GM19438 (cell line): Measurements from ENCODE around the gene ZMIZ1.

Experiments used
- ATAC-seq: cut with Tn5 transposase; IDR thresholded peaks from one replicate; pipeline ENCODE4 v1.9.1; 2021; ENCODE audit warnings: low read depth; ENCODE audit not compliant: unreplicated experiment

Gene ZMIZ1

GRCh38 chr10:79061441-79062315 is 7.1 kb upstream of the ZMIZ1 start:
- ATAC-seq: no peak

DNA sequence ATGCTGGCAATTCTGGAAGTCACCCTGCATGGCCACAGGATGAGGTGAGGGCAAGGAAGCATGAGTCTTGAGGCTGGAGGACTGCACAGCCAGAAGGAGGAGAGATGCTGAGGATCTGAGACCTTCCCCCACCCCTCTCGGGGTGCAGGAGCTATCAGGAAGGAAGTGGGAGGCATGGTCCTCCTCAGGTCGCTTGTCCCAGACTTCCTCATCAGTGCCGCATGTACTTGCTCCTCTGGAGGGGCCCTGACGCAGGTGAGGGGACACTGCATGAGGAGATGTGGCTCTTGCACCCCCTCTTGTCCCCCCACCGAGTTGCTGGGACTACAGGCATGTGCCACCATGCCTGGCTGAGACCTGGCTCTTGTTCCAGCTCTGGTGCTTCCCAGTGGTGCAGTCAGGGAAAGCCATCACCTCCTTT is 5.7 kb upstream of the ZMIZ1 start:
- no peak for ATAC-seq

DNA sequence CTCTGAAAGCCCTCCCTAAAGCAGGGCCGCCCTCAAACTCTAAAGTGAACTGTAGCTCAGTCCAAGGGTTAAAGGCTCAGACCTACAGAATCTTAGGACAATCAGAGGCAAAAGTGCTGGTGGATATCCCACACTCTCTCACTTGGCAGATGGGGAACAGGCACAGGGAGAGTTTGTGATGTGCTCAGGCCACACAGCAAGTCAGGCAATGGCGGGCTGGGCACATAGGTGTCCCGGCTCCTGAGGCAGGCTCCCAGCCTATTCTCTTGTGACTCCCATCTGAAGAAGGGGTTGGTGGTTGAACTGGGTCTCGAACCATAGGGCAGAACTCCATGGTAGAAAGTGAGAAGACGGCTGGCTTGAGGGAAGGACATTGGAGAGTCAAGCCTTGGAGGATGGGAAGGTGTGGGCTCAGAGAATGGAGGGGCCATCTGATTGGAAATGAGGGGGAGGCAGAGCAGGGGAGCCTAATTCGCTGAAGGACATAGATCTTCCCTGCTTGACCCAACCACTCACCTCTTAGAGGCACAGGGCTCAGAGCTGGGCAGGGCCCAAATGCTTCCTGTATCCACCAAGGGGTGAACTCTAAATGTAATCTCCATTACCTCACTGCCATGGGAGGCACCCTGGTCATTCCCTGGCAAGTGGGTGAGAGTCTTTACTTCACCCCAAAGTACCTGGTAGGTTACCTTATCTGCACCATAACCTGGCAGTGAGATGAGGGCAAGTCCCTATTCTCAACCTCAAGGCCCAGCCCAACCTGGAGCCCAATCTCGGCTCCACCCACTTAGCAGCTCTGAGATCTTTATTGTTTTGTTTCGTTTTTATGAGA is 4.9 kb upstream of the ZMIZ1 start:
- no peak for ATAC-seq

DNA sequence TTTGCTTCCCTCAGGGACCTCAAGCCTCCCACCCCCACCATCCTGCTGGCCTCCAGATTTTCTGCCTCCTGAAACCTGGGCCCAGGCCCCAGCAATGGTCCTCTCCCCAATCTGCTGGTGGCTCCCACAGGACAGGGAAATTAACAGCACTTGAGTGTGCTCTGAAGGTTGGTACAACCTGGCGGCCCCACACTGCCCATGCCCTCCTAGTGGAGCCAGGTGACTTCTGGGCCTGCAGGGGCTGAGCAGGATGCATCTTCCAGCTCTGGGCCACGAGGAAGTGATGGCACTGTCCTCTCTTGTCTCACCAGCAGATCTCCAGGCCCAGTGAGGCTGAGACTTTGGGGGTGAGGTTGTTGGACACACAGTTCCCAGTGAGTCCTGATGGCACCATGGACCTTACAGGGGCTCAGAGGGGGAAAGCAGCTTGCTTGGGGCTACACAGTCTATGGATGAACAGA is 3.6 kb upstream of the ZMIZ1 start:
- ATAC-seq: no peak

DNA sequence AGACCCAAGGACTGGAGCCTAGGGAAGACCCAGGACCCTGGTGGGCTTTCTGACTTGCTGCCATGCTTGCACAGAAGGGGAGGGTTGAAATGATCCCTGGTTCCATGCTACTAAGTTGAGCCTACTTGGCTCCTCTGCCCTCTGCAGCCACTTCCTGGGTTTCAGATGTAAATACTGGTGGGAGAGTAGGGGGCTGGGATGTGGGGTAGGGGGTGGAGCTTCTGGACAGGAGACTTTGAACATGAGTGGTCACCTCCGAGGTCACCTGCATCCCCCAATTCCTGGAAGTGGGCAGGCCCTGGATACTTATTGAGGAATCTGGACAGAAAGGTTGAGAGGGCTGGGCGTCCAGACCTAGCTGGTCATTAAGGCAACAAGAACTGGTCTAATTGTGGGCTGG is 2.9 kb upstream of the ZMIZ1 start:
- no peak for ATAC-seq

DNA sequence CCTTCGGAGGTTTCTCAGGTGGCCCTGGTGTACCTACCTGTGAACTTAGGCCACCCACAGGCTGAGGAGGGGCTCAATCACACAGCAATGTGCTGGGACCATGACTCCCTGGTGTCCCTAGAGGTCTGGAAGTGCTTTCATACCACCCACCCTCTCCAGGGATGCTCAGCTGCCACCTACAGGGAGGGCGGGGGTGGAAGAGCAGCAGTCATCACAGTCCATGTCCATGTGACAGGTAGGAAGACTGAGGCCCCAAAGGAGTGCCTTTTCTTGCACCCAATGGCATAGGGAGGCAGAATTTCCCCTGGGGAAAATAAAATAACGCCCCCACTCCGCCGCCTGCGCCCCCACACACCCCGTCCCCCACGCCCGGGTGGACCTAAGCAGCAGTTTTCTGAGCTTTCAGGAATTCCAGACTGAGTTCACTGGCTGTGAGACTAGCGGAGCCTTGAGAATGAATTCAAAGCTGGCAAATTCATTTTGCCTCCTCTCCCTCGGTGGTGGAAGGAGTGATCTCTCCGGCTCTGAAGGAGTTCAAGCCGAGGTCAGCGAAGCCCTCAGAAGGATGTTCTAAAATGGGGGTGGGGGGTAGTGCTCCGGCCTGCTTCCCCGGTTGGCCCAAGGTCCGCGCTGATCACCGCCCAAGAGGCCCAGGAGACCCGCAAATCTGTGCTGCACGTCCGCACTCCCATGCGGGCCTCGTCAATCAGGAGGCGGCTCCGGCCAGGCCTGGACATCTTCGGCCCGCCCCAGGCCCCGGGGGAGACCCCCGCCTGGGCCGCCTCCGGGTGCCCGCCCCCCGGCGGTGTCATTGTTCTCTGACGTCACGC is 2.1 kb upstream of the ZMIZ1 start:
- ATAC-seq: no peak

DNA sequence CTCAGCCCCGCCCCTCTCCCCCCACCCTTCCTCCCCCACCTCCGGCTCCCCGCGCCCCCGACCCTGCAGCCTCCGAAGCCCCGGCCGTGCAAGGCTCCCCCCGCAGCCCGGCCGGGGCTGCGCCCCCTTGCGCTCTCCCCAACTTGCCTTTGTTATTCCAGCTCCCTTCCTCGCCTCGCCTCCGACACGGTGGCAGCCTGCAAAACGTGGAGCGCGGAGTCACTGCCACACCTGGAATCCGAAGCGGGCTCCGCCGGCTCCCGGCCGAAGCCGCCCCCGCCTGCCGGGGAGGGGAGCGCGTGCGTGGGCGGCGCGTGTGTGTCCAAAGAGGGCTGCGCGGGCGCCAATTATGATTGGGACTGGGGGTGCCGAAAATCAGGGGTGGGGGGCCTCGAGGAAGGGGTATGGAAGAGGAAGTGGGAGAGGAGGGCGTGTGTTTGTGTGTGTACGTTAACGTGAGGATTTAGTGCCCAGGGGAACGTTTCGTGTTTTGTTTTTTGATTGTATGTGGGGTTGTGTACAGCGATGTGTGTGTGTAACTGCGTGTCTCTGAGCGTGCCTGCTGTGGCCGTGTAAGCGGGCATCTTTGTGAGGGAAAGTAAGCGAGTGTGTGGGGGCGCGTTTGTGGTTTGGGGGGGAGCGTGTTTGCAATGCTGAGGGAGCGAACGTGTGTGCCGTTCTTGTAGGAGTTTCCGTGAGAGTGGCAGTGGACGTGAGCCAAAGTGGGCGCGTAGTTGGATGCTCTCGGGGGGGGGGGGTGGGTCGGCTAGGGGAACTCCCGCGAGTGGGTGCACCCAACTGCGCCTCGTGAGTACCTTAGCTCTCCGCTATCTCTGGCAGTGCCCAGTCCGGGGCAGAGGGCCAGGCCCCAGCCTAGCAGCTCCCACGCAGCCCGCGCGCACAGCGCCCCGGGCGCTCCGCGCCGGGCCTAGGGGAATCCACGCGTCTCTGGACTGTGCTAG is 1.2 kb upstream of the ZMIZ1 start:
- ATAC-seq: no peak

GRCh38 chr10:79068203-79068561 is 584 bp upstream of the ZMIZ1 start:
- ATAC-seq: no peak

DNA sequence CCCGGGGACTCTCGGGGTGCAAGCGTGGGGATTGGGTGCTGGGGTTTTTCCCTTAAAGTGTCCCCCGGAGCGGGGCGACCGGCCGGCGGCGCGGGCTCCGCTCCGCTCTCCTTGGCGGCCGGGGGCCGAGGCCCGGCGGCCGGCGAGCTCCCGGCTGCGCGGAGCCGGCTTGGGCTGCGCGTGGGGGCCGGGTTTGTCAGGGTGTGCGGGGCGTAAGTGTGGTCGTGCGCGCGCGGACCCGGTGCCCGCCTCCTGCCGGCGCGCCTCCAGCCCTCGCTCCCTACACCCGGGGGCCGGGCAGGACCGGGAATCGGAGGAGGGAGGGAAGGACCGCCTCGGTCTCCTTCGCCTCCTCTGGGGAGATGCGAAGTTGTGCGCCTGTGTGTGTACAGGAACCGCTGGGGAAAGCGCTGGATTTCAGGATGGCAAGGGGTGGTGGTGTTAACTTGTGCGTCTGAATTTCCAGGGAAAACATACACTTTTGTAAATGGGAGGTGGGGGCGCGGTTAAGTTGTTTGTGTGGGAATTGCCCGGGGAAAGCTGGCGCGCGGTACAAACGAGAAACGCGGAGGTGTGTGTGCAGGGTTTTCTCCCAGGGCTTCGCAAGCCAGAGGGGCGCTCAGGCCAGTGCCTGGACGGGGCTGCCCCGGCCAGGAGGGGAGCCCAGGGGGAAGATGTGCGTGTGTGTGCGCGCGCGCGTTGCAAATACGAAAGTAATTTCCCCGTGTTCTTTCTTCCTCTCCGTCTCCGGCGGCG is 737 bp downstream of the ZMIZ1 start:
- ATAC-seq: no peak

DNA sequence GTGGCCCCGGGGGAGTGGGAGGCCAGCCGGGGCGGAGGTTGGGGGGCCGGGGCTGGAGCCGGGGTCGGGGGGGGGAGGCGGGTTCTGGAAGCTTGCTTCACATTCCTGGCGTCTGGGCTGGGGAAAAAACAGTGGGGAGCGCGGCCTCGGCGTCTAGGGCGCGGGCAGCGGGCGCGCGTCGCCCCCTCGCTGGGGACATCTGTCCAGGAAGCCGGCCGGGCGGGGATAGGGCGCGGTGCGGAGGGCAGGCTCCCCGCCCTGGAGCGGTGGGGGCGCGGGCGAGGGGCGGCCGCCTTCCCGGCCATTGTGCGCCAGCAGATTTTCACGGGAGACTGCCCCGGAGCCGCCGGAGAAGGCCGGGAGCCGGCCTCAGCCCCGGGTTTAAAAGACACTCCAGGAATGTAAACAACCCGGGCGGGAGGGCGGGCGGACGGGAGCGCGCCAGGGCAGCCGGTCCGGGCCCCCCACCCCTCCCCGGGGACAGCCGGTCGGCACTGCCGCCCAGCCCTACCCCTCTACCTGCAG is 1.4 kb downstream of the ZMIZ1 start:
- no peak for ATAC-seq

DNA sequence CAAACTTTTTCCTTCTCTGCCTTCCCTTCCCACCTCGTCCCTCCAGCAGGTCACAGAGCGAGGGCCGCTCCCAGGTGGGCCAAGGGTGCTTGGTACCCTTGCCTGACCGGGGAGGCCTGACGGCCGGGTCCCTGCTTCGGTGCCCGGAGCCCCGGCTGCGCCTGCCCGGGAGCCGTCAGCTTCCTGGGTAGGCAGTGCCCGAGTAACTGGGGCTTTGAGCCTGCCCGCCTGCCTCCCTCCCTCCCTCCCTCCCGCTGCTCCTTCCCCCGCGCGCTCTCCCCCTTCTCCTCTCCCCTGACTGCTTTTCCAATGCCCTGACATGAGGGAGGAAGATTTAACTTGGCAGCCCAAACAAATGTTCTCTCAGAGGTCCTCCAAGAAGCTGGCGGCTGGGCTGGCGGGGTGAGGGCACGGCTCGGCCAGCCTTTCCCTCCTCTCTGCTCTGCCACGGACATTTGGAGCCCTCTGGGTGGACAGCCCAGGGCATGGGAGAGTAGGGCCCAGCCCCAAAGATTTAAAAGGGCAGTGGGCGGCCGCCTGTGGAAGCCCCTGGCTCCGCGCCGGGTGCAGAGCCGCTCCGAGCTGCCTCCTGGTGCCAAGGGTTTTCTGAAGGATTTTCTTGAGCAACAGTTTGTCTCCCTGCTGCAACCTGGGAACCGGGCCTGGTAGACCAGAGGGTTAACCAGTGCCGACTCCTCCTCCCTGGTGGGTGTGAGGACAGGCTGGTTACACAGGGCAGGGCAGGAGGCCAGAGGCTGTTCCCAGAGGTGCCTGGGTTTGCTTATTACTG is 2.0 kb downstream of the ZMIZ1 start:
- no peak for ATAC-seq

- no peak for ATAC-seq
These were observed 2.7 kb downstream of the ZMIZ1 start for GRCh38 chr10:79071396-79071923.

GRCh38 chr10:79072041-79072441 is 3.3 kb downstream of the ZMIZ1 start:
- no peak for ATAC-seq

GRCh38 chr10:79072994-79073645 is 4.4 kb downstream of the ZMIZ1 start:
- no peak for ATAC-seq

DNA sequence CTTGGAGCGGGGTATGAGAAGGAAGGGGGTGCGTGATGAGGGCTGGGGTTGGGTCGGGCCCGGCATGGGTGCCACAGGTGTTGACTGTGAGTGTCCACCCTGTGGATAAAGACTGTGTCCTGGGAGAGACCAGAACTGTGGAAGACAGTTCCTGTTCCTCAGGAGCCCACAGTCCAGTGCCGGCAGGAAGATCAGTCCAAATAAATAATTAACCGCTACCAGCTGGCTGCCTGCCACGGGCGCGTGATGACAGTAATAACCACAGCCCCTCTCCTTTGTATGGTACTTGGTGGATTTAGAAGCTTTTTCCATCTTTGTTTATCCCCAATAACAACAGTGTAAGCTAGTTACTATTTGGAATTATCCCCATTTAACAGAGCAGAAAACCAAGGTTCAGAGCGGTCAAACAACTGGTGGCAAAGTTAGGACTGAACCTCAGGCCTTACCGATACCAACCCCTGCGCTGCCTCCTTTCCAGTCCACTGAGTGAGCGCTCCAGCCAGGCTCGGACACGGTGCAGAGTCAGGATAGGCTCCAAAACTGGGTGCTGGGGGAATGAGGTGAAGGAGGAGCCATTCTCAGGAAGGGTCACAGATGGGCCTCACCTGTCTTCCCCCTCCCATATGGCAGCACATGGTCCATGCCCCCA is 5.1 kb downstream of the ZMIZ1 start:
- no peak for ATAC-seq

- no peak for ATAC-seq
These were observed 6.0 kb downstream of the ZMIZ1 start for GRCh38 chr10:79074732-79075131.

DNA sequence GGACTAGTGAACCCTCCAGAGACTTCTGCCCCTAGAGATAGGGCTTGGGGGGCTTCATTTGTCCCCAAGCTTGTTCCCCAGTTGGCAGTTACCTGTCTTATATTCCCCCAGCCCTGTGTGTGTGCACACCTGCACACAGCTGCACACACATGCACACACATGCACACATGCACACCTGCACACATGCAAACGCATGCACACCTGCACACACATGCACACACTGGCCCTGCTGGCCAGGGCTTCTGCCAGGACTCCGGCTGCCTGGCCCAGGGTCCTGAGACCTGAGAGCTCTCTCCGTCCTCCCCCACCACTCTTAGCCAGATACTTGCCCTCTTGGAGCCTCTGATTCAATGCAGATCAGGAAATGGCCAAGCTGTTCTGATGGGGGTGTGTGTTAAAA is 6.7 kb downstream of the ZMIZ1 start:
- no peak for ATAC-seq
